H54 (cell line): Measurements from ENCODE around the gene HOXD11.

Source experiments
- DNase-seq: peaks from one replicate; pipeline ENCODE4 v3.0.0; 2011; ENCODE audit warnings: low spot score, mixed read lengths; ENCODE audit not compliant: insufficient read length
- FAIRE-seq: peaks from 3 replicates; lab custom pipeline; 2011; peaks lifted over from hg19 to GRCh38; lab: Jason Lieb, UNC
- POLR2A ChIP-seq: IDR thresholded peaks from 2 replicates; pipeline ENCODE4 v1.6.1; 2011; ENCODE audit warnings: low read depth, mild to moderate bottlenecking, low read length

Gene HOXD11

GRCh38 chr2:176128172-176128981 is 21.3 kb downstream of the HOXD11 start:
- no peak for TF ChIP-seq POLR2A
- FAIRE-seq (no peak), DNase-seq (no peak)

DNA sequence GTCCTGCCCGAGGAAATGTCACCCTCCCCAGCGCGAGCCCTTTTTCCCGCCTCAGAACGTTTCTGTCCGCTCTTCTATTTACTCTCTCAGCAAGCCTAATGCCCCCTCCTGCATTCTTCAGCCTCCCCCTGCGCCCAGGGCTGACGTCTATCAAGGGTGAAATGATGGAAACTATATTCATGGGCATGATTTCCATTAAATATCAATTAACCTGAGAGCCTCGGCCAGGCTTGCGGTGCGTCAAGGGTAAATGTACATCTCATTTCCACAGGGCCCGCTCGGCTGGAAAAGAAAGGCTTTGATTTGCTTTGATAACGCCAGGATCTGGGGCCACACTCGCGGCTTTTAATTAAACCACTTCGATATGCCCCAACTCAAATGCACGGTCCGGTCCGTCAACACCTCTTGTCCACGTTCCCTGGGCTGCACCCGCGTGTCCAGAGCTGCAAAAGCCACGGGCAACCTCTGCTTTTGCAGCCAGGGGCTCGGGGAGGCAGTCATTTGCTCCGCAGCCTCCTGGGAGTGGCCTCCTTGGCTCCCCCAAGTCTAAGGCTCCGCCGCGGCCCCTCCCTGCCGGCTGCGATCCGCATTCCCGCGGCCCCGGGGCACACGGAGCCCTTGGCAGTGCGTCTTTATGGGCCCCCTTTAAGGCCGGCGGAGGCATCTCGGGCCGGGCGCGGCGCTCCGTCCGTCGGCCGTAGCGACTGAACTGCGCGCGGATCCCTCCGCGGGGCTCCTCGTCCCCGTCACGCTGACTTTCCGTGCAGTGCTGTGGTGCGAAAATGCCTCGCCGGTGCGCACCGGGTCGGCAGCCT is 22.1 kb downstream of the HOXD11 start, which contains the start of gene HOXD8:
Gene HOXD8, plus strand, starts transcription at position 724 of the 815 bp plus-strand sequence. CDS start 662 bp downstream, outside the sequence.
- FAIRE-seq (no peak), DNase-seq (no peak)
- TF ChIP-seq POLR2A, result 0 out of 2 replicates have a peak, but pooled peaks have one; percentile 29

GRCh38 chr2:176129813-176130146 is 22.7 kb downstream of the HOXD11 start:
- FAIRE-seq (no peak), DNase-seq (no peak)

DNA sequence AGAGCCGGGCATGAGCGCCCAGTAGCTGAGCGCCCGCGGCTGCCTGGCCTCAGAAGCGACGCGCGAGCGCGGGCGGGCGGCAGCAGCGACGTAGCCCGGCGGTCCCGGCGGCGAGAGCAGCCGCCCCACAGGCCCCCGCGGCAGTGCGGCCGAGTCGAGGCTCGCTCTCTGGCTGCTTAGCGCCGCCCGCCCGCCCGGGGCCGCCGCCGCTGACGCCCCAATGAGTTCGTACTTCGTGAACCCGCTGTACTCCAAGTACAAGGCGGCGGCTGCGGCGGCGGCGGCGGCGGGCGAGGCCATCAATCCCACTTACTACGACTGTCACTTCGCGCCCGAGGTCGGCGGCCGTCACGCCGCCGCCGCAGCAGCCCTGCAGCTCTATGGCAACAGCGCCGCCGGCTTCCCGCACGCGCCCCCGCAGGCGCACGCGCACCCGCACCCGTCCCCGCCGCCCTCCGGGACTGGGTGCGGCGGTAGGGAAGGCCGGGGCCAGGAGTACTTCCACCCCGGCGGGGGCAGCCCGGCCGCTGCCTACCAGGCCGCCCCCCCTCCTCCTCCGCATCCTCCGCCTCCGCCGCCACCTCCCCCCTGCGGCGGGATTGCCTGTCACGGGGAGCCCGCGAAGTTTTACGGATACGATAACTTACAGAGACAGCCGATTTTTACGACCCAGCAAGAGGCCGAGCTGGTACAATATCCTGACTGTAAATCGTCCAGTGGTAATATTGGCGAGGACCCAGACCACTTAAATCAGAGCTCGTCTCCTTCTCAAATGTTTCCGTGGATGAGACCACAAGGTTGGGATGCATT is 23.3 kb downstream of the HOXD11 start:
- peak; percentile 25; the same call in 1 of the 2 replicates for TF ChIP-seq POLR2A
- FAIRE-seq, result no peak
- DNase-seq, result peak; percentile 57

More at GRCh38 chr2:176129813-176130146, 22.7 kb downstream of the HOXD11 start:
- no peak for TF ChIP-seq POLR2A

GRCh38 chr2:176130957-176131847 is 24.1 kb downstream of the HOXD11 start:
- TF ChIP-seq POLR2A, result no peak
- FAIRE-seq, result no peak
- DNase-seq, result no peak

- TF ChIP-seq POLR2A, result no peak
- no peak for FAIRE-seq
Observed at GRCh38 chr2:176131848-176132158, 24.7 kb downstream of the HOXD11 start.

GRCh38 chr2:176132205-176133171 is 25.4 kb downstream of the HOXD11 start:
- DNase-seq, result no peak
- FAIRE-seq, result peak; percentile 30
- no peak for TF ChIP-seq POLR2A

More at GRCh38 chr2:176131848-176132158, 24.7 kb downstream of the HOXD11 start:
- DNase-seq, result no peak

- no peak for DNase-seq
- FAIRE-seq, result no peak
- TF ChIP-seq POLR2A, result no peak
Observed at GRCh38 chr2:176133389-176133788, 26.3 kb downstream of the HOXD11 start.

DNA sequence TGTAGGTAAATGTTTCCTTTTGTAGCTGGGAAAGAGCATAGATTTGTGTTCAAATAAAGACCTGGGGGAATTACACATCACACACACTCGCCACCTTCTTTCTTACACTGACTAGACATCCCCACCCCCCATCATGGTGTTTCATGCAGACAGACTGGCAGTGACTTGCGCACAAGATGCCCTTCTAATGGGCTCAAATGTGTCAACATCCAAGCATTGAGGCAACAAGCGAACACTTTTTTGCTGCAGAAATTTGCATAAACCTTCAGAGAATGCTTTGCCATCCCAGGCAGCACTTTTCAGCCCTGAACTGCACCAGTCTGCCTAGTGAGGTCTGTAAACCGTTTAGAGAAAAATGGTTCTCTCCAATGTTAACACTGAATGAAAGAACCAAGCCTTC is 27.0 kb downstream of the HOXD11 start:
- FAIRE-seq, result no peak
- TF ChIP-seq POLR2A, result no peak
- no peak for DNase-seq

DNA sequence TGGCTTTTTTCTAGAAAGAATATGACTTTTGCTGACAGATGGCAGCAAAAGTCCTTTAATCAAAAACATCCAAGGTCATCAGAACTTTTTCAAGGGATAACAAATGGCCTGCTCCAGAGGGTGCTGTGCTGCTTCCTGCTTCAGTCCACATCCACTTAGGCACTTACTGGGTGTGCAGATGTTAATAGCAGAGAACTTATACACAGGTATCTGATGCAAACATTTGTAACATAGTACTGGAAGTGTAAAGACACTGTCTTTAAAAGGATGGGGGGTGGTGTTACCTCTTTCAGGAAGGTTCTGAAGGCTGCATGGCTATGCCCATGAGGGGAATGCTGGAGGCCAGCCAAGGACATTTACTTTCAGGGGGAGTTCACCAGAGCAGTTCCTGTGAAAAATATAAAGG is 28.0 kb downstream of the HOXD11 start:
- FAIRE-seq (no peak), DNase-seq (no peak)

GRCh38 chr2:176136374-176137251 is 29.5 kb downstream of the HOXD11 start:
- TF ChIP-seq POLR2A, result no peak; the same call in 1 of the 2 replicates
- FAIRE-seq, result no peak
- peak; percentile 62 for DNase-seq

More for the DNA sequence above, 28.0 kb downstream of the HOXD11 start:
- no peak for TF ChIP-seq POLR2A

GRCh38 chr2:176137252-176137580 is 30.1 kb downstream of the HOXD11 start:
- no peak for TF ChIP-seq POLR2A
- no peak for FAIRE-seq
- no peak for DNase-seq
